SK-N-SH treated with all-trans-retinoic acid at 6 μM for 48 hours (cell line): ENCODE measurements around the gene MROH7.

Experiments
- ARNTL ChIP-seq: fragments of 450-650 bp; formaldehyde crosslinking; IDR thresholded peaks from 2 replicates; pipeline ENCODE4 v1.5.0; 2020; ENCODE audit warnings: low read depth, mild to moderate bottlenecking, moderate library complexity, borderline replicate concordance
- BACH2 ChIP-seq: fragments of 250-450 bp; sonication (Bioruptor Pico); IDR thresholded peaks from 2 replicates; pipeline ENCODE4 v1.9.0; 2021; ENCODE audit warnings: mild to moderate bottlenecking, borderline replicate concordance
- CREB5 ChIP-seq: fragments of 250-450 bp; sonication (Bioruptor Pico); IDR thresholded peaks from 2 replicates; pipeline ENCODE4 v1.5.1; 2020; ENCODE audit warnings: low read depth, mild to moderate bottlenecking, moderate library complexity
- ESRRG ChIP-seq: fragments of 250-450 bp; sonication (Bioruptor Pico); IDR thresholded peaks from 2 replicates; pipeline ENCODE4 v1.6.1; 2021; ENCODE audit warnings: mild to moderate bottlenecking
- GLIS3 ChIP-seq: fragments of 250-450 bp; sonication (Bioruptor Pico); IDR thresholded peaks from 2 replicates; pipeline ENCODE4 v1.5.0; 2020; ENCODE audit warnings: mild to moderate bottlenecking, moderate library complexity
- ISL1 ChIP-seq: fragments of 250-450 bp; sonication (Bioruptor Pico); IDR thresholded peaks from 2 replicates; pipeline ENCODE4 v2.1.2; 2022; ENCODE audit warnings: mild to moderate bottlenecking, moderate library complexity
- RARB ChIP-seq: fragments of 250-450 bp; sonication (Bioruptor Pico); IDR thresholded peaks from 2 replicates; pipeline ENCODE4 v1.8.0; 2021; ENCODE audit warnings: mild to moderate bottlenecking, moderate library complexity
- TOX ChIP-seq: fragments of 250-450 bp; sonication (Bioruptor Pico); IDR thresholded peaks from 2 replicates; pipeline ENCODE4 v1.8.0; 2021; ENCODE audit warnings: mild to moderate bottlenecking, moderate library complexity, borderline replicate concordance
- TSHZ2 ChIP-seq: fragments of 250-450 bp; sonication (Bioruptor Pico); IDR thresholded peaks from 2 replicates; pipeline ENCODE4 v1.5.0; 2020; ENCODE audit warnings: mild to moderate bottlenecking, moderate library complexity
- ZFP30 ChIP-seq: fragments of 450-650 bp; formaldehyde crosslinking; IDR thresholded peaks from 2 replicates; pipeline ENCODE4 v1.5.0; 2022; ENCODE audit warnings: mild to moderate bottlenecking, moderate library complexity
- ZNF8 ChIP-seq: fragments of 450-650 bp; formaldehyde crosslinking; IDR thresholded peaks from 2 replicates; pipeline ENCODE4 v1.5.0; 2020; ENCODE audit warnings: mild to moderate bottlenecking, moderate library complexity

- TF ChIP-seq RARB (no peak), TOX (CRISPR knock-in tag) (no peak), TSHZ2 (CRISPR knock-in tag) (no peak), CREB5 (CRISPR knock-in tag) (no peak), ESRRG (CRISPR knock-in tag) (no peak), ZNF8 (CRISPR knock-in tag) (no peak), ISL1 (CRISPR knock-in tag) (no peak), ZFP30 (CRISPR knock-in tag) (no peak), GLIS3 (CRISPR knock-in tag) (no peak), ARNTL (CRISPR knock-in tag) (no peak), BACH2 (CRISPR knock-in tag) (no peak)
These were observed 26.2 kb downstream of the MROH7 start for GRCh38 chr1:54667797-54668196.
